MCF 10A (cell line): ENCODE data around the gene ERC2. TPM values are rescaled to one million over a fixed set of nuclear protein-coding genes. Genes with fewer than 3 reads are reported as not detected.

Experiments
- BruUV-seq: library from RNA; stranded (reverse); fragments of 400-500 nt; replicated peaks from 2 replicates; lab custom pipeline; 2021; lab: Mats Ljungman, UMichigan
- CTCF ChIA-PET: fragments of 300-600 bp; sonication (Branson Sonifier 250); formaldehyde crosslinking; extraction: SDS; loops from one replicate; lab custom pipeline; 2021; ENCODE audit warnings: antibody characterized with exemption, inconsistent platforms; lab: Yijun Ruan, JAX
- POLR2A ChIA-PET: fragments of 300-600, 350-650 bp; sonication (Branson Sonifier 250); formaldehyde crosslinking; extraction: SDS; loops from one replicate; lab custom pipeline; 2020; ENCODE audit warnings: antibody characterized with exemption, inconsistent platforms; lab: Yijun Ruan, JAX
- DNase-seq: peaks from one replicate; pipeline ENCODE4 v3.0.0-alpha.2; 2018; ENCODE audit not compliant: unreplicated experiment
- H3K27ac Mint-ChIP-seq: one replicate; pipeline ENCODE4 v1.8.0; 2022; ENCODE audit warnings: mild to moderate bottlenecking, low read depth, mixed read lengths; ENCODE audit not compliant: unreplicated experiment
- H3K27me3 Mint-ChIP-seq: one replicate; pipeline ENCODE4 v1.8.0; 2022; ENCODE audit warnings: mixed read lengths; ENCODE audit not compliant: insufficient read depth, unreplicated experiment
- H3K36me3 Mint-ChIP-seq: one replicate; pipeline ENCODE4 v1.8.0; 2022; ENCODE audit warnings: mild to moderate bottlenecking, moderate library complexity, mixed read lengths; ENCODE audit not compliant: insufficient read depth, unreplicated experiment
- H3K4me1 Mint-ChIP-seq: one replicate; pipeline ENCODE4 v1.8.0; 2022; ENCODE audit warnings: mixed read lengths; ENCODE audit not compliant: insufficient read depth, unreplicated experiment
- H3K4me3 Mint-ChIP-seq: one replicate; pipeline ENCODE4 v1.8.0; 2022; ENCODE audit warnings: mild to moderate bottlenecking, moderate library complexity, mixed read lengths; ENCODE audit not compliant: unreplicated experiment
- H3K9me3 Mint-ChIP-seq: one replicate; pipeline ENCODE4 v1.8.0; 2022; ENCODE audit warnings: mixed read lengths; ENCODE audit not compliant: unreplicated experiment
- CTCF ChIP-seq: fragments of 200-600 bp; IDR thresholded peaks from one replicate; pipeline ENCODE4 v1.8.0; 2022; ENCODE audit warnings: antibody characterized with exemption, mild to moderate bottlenecking; ENCODE audit not compliant: unreplicated experiment
- intact Hi-C: fragments of 100-400 bp; cut with micrococcal nuclease; formaldehyde crosslinking; loops from 2 replicates; pipeline ENCODE4 v1.14.1; 2022
- total RNA-seq: library from RNA; stranded (reverse); gene quantifications from 2 replicates; pipeline ENCODE4 v1.2.3, GENCODE V29; 2022

The ERC2 gene
- total RNA-seq, 1 experiment from 2014 or later: 0.42 TPM

- ChIA-PET CTCF (no interaction called here), POLR2A (no interaction called here)
- Mint-ChIP-seq H3K4me3 (no peak overlapping the region), H3K36me3 (no peaks in the 10 kb centered on the region), H3K9me3 (no peaks in the 10 kb centered on the region), H3K4me1 (no peaks in the 10 kb centered on the region), H3K27ac (no peak overlapping the region), H3K27me3 (no peaks in the 10 kb centered on the region)
- DNase-seq: no peak
- TF ChIP-seq CTCF: no peak
- BruUV-seq: no TSS peak
- intact Hi-C loops: no loop called here
These were observed 853.1 kb downstream of the ERC2 start for GRCh38 chr3:55615039-55615693.

GRCh38 chr3:55611121-55611520 lies 857.1 kb downstream of the ERC2 start:
- Mint-ChIP-seq H3K36me3 (no peaks in the 10 kb centered on the region), H3K27ac (no peak overlapping the region), H3K27me3 (no peaks in the 10 kb centered on the region), H3K4me3 (no peak overlapping the region), H3K4me1 (no peaks in the 10 kb centered on the region), H3K9me3 (no peaks in the 10 kb centered on the region)
- intact Hi-C loops: no loop called here
- no peak for TF ChIP-seq CTCF
- DNase-seq: no peak
- ChIA-PET CTCF (interaction anchor here (0.5 to 1.3 kb wide), 4 partner anchors 14 to 86 kb away, joined by 3 to 4 read pairs (median 3); no protein-coding TSS in a partner anchor), POLR2A (no interaction called here)
- no TSS peak for BruUV-seq

- no peak for TF ChIP-seq CTCF
- CTCF ChIA-PET: interaction anchor here (1.5 kb wide), 1 partner anchor 24 kb away, joined by 5 read pairs; no protein-coding TSS in a partner anchor
- H3K36me3 Mint-ChIP-seq: no peaks in the 10 kb centered on the region
- no peaks in the 10 kb centered on the region for H3K27me3 Mint-ChIP-seq
- no TSS peak for BruUV-seq
- H3K27ac Mint-ChIP-seq: no peak overlapping the region
- H3K4me1 Mint-ChIP-seq: peaks cover 3% of the 10 kb centered on the region
- intact Hi-C loops: no loop called here
- no peak overlapping the region for H3K4me3 Mint-ChIP-seq
- POLR2A ChIA-PET: interaction anchor here (0.6 kb wide), 1 partner anchor 9 kb away, joined by 3 read pairs; no protein-coding TSS in a partner anchor
- no peaks in the 10 kb centered on the region for H3K9me3 Mint-ChIP-seq
- DNase-seq: no peak
These were observed 858.9 kb downstream of the ERC2 start for GRCh38 chr3:55609230-55609827.

GRCh38 chr3:55608301-55608937 lies 859.8 kb downstream of the ERC2 start:
- no peak overlapping the region for H3K4me3 Mint-ChIP-seq
- H3K27ac Mint-ChIP-seq: no peak overlapping the region
- intact Hi-C loops: no loop called here
- H3K27me3 Mint-ChIP-seq: no peaks in the 10 kb centered on the region
- no peaks in the 10 kb centered on the region for H3K9me3 Mint-ChIP-seq
- no peak for DNase-seq
- ChIA-PET POLR2A (no interaction called here), CTCF (interaction anchor here (1.5 kb wide), 1 partner anchor 25 kb away, joined by 5 read pairs; no protein-coding TSS in a partner anchor)
- no TSS peak for BruUV-seq
- no peaks in the 10 kb centered on the region for H3K36me3 Mint-ChIP-seq
- H3K4me1 Mint-ChIP-seq: peaks cover 7% of the 10 kb centered on the region
- no peak for TF ChIP-seq CTCF
